ENCODE results near the gene ADAMTS20. TPM values are rescaled to one million over a fixed set of nuclear protein-coding genes. Genes with fewer than 3 reads are reported as not detected.

Gene ADAMTS20
- total RNA-seq, 1 experiment from 2014 or later = 6.0 TPM

DNA sequence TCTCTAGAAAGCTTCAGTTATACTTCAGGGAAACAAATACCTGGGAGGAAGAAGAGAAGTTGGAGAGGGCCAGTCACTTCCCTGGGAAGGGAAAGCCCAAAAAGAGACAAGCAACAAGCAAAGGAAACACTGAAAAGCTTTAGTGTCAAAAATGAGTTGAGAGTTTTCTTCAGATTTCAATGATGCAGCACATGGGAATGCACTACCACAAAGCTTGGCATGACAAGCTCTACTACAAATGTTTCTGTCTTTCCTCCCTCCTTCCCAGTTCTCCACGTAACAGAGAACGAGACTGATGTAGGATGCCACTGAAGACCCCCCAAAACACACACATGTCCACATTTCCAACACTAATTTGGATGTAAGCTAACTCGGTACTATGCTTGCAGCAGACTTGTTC is 26.8 kb upstream of the ADAMTS20 start:
- CTCF ChIA-PET = interaction anchor here (0.5 to 1.2 kb wide), 2 partner anchors 133 to 303 kb away, joined by 3 to 4 read pairs; no protein-coding TSS in a partner anchor
- Mint-ChIP-seq H3K36me3 (no peaks in the 10 kb centered on the region), H3K4me1 (peaks cover 3% of the 10 kb centered on the region; the same call in 1 of the 2 replicates), H3K9me3 (0 out of 2 replicates have a peak, but pooled peaks cover 2% of the 10 kb centered on the region), H3K4me3 (no peak overlapping the region), H3K27ac (no peak overlapping the region), H3K27me3 (ENCODE audit: low read depth) (no peaks in the 10 kb centered on the region)
- POLR2A ChIA-PET = interaction anchor here (0.5 to 1.0 kb wide), 2 partner anchors 18 to 27 kb away, joined by 3 read pairs; partner anchors contain the start of gene ADAMTS20
- no peak for ATAC-seq
- DNase-seq (ENCODE audit: low spot score) = no peak
- TF ChIP-seq, protein P1, sequence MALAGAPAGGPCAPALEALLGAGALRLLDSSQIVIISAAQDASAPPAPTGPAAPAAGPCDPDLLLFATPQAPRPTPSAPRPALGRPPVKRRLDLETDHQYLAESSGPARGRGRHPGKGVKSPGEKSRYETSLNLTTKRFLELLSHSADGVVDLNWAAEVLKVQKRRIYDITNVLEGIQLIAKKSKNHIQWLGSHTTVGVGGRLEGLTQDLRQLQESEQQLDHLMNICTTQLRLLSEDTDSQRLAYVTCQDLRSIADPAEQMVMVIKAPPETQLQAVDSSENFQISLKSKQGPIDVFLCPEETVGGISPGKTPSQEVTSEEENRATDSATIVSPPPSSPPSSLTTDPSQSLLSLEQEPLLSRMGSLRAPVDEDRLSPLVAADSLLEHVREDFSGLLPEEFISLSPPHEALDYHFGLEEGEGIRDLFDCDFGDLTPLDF (CRISPR knock-in tag; IDR thresholded peaks at IDR 0.05) = no peak
- TF ChIP-seq GTF2I (CRISPR knock-in tag; conservative IDR thresholded peaks at IDR 0.05) (no peak), ZNF423 (CRISPR knock-in tag; IDR thresholded peaks at IDR 0.05) (no peak), ZNF396 (CRISPR knock-in tag; IDR thresholded peaks at IDR 0.05; ENCODE audit: borderline replicate concordance) (no peak), TP53 (CRISPR knock-in tag; IDR thresholded peaks at IDR 0.05) (no peak), SMAD3 (CRISPR knock-in tag; IDR thresholded peaks at IDR 0.05; ENCODE audit: borderline replicate concordance) (no peak), ZNF671 (CRISPR knock-in tag; IDR thresholded peaks at IDR 0.05) (no peak), TEAD1 (CRISPR knock-in tag; IDR thresholded peaks at IDR 0.05) (no peak), EMX1 (CRISPR knock-in tag; IDR thresholded peaks at IDR 0.05) (no peak), NR1H2 (CRISPR knock-in tag; IDR thresholded peaks at IDR 0.05) (no peak)
- TF ChIP-seq, protein P2, sequence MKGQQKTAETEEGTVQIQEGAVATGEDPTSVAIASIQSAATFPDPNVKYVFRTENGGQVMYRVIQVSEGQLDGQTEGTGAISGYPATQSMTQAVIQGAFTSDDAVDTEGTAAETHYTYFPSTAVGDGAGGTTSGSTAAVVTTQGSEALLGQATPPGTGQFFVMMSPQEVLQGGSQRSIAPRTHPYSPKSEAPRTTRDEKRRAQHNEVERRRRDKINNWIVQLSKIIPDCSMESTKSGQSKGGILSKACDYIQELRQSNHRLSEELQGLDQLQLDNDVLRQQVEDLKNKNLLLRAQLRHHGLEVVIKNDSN (CRISPR knock-in tag; IDR thresholded peaks at IDR 0.05) = no peak
- TF ChIP-seq, protein P3, sequence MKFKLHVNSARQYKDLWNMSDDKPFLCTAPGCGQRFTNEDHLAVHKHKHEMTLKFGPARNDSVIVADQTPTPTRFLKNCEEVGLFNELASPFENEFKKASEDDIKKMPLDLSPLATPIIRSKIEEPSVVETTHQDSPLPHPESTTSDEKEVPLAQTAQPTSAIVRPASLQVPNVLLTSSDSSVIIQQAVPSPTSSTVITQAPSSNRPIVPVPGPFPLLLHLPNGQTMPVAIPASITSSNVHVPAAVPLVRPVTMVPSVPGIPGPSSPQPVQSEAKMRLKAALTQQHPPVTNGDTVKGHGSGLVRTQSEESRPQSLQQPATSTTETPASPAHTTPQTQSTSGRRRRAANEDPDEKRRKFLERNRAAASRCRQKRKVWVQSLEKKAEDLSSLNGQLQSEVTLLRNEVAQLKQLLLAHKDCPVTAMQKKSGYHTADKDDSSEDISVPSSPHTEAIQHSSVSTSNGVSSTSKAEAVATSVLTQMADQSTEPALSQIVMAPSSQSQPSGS (CRISPR knock-in tag; IDR thresholded peaks at IDR 0.05; ENCODE audit: borderline replicate concordance, low read depth) = no peak
- TF ChIP-seq, protein P4, sequence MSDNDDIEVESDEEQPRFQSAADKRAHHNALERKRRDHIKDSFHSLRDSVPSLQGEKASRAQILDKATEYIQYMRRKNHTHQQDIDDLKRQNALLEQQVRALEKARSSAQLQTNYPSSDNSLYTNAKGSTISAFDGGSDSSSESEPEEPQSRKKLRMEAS (CRISPR knock-in tag; IDR thresholded peaks at IDR 0.05) = no peak
- TF ChIP-seq, protein P5, sequence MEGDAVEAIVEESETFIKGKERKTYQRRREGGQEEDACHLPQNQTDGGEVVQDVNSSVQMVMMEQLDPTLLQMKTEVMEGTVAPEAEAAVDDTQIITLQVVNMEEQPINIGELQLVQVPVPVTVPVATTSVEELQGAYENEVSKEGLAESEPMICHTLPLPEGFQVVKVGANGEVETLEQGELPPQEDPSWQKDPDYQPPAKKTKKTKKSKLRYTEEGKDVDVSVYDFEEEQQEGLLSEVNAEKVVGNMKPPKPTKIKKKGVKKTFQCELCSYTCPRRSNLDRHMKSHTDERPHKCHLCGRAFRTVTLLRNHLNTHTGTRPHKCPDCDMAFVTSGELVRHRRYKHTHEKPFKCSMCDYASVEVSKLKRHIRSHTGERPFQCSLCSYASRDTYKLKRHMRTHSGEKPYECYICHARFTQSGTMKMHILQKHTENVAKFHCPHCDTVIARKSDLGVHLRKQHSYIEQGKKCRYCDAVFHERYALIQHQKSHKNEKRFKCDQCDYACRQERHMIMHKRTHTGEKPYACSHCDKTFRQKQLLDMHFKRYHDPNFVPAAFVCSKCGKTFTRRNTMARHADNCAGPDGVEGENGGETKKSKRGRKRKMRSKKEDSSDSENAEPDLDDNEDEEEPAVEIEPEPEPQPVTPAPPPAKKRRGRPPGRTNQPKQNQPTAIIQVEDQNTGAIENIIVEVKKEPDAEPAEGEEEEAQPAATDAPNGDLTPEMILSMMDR (IDR thresholded peaks at IDR 0.05) = no peak
- TF ChIP-seq, protein P6, sequence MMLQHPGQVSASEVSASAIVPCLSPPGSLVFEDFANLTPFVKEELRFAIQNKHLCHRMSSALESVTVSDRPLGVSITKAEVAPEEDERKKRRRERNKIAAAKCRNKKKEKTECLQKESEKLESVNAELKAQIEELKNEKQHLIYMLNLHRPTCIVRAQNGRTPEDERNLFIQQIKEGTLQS (CRISPR knock-in tag; conservative IDR thresholded peaks at IDR 0.05) = no peak

DNA sequence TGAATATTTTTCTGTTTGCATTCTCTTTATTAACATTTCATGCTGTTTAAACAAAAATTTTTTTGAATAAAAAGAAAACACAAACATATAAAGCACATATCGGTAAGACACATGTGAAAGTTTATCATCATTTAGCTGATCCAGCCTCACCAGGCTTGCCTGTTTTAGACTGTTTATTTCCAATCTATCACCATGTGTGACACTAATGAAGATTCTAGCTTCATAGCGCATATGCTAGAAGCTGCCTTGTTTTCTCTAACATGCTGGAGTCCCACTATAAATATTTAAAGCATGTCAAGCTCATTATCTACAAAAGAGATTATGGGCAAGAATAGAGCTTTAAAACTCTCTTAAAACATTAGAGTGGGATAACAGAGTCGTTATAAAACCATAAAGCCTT is 25.4 kb upstream of the ADAMTS20 start:
- Mint-ChIP-seq H3K27ac (no peak overlapping the region), H3K36me3 (no peaks in the 10 kb centered on the region), H3K27me3 (ENCODE audit: low read depth) (no peaks in the 10 kb centered on the region; the same call in 1 of the 2 replicates), H3K9me3 (peaks cover 10% of the 10 kb centered on the region), H3K4me3 (no peak overlapping the region), H3K4me1 (peaks cover 3% of the 10 kb centered on the region; the same call in 1 of the 2 replicates)
- DNase-seq (ENCODE audit: low spot score) (no peak), ATAC-seq (no peak)
- TF ChIP-seq, protein P7, sequence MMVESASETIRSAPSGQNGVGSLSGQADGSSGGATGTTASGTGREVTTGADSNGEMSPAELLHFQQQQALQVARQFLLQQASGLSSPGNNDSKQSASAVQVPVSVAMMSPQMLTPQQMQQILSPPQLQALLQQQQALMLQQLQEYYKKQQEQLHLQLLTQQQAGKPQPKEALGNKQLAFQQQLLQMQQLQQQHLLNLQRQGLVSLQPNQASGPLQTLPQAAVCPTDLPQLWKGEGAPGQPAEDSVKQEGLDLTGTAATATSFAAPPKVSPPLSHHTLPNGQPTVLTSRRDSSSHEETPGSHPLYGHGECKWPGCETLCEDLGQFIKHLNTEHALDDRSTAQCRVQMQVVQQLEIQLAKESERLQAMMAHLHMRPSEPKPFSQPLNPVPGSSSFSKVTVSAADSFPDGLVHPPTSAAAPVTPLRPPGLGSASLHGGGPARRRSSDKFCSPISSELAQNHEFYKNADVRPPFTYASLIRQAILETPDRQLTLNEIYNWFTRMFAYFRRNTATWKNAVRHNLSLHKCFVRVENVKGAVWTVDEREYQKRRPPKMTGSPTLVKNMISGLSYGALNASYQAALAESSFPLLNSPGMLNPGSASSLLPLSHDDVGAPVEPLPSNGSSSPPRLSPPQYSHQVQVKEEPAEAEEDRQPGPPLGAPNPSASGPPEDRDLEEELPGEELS (CRISPR knock-in tag; IDR thresholded peaks at IDR 0.05) = no peak
- TF ChIP-seq ESRRA (CRISPR knock-in tag; IDR thresholded peaks at IDR 0.05; ENCODE audit: borderline replicate concordance) = no peak
- TF ChIP-seq SP1 (CRISPR knock-in tag; conservative IDR thresholded peaks at IDR 0.05) = no peak
- TF ChIP-seq, protein P8, sequence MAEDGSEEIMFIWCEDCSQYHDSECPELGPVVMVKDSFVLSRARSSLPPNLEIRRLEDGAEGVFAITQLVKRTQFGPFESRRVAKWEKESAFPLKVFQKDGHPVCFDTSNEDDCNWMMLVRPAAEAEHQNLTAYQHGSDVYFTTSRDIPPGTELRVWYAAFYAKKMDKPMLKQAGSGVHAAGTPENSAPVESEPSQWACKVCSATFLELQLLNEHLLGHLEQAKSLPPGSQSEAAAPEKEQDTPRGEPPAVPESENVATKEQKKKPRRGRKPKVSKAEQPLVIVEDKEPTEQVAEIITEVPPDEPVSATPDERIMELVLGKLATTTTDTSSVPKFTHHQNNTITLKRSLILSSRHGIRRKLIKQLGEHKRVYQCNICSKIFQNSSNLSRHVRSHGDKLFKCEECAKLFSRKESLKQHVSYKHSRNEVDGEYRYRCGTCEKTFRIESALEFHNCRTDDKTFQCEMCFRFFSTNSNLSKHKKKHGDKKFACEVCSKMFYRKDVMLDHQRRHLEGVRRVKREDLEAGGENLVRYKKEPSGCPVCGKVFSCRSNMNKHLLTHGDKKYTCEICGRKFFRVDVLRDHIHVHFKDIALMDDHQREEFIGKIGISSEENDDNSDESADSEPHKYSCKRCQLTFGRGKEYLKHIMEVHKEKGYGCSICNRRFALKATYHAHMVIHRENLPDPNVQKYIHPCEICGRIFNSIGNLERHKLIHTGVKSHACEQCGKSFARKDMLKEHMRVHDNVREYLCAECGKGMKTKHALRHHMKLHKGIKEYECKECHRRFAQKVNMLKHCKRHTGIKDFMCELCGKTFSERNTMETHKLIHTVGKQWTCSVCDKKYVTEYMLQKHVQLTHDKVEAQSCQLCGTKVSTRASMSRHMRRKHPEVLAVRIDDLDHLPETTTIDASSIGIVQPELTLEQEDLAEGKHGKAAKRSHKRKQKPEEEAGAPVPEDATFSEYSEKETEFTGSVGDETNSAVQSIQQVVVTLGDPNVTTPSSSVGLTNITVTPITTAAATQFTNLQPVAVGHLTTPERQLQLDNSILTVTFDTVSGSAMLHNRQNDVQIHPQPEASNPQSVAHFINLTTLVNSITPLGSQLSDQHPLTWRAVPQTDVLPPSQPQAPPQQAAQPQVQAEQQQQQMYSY (CRISPR knock-in tag; IDR thresholded peaks at IDR 0.05) = no peak
- TF ChIP-seq NR2C2 (CRISPR knock-in tag; IDR thresholded peaks at IDR 0.05) = no peak
- TF ChIP-seq ZNF416 (CRISPR knock-in tag; IDR thresholded peaks at IDR 0.05) = no peak
- TF ChIP-seq ZNF219 (CRISPR knock-in tag; IDR thresholded peaks at IDR 0.05; ENCODE audit: borderline replicate concordance) = no peak
- no peak for TF ChIP-seq ZNF263 (CRISPR knock-in tag; IDR thresholded peaks at IDR 0.05; ENCODE audit: low read depth)
- ChIA-PET POLR2A (no interaction called here), CTCF (no interaction called here)

Data from WTC11 (cell line).